Activated CD4-positive, alpha-beta memory T cell treated with anti-CD3 and anti-CD28 coated beads for 36 hours (primary cell): ENCODE data around the gene PEX11B. TPM values are rescaled to one million over a fixed set of nuclear protein-coding genes. Genes with fewer than 3 reads are reported as not detected.
"Not testable (repeated sequence)": the region's sequence is repeated elsewhere in the genome, so short reads cannot be mapped to it uniquely, and the experiment has no call there.

ENCODE experiments used
- CTCF ChIA-PET: fragments of 350-600 bp; sonication (Branson Sonifier 250); formaldehyde crosslinking; loops from one replicate; lab custom pipeline; 2021; ENCODE audit warnings: antibody characterized with exemption, inconsistent platforms; lab: Charles Lee
- POLR2A ChIA-PET: fragments of 350-600 bp; sonication (Branson Sonifier 250); formaldehyde crosslinking; loops from one replicate; lab custom pipeline; 2021; ENCODE audit warnings: antibody characterized with exemption; lab: Charles Lee
- DNase-seq: peaks from one replicate; pipeline ENCODE4 v3.0.0-alpha.2; 2020
- H3K27ac Mint-ChIP-seq: one replicate; pipeline ENCODE4 v1.8.0; 2021; ENCODE audit warnings: mixed read lengths
- H3K27me3 Mint-ChIP-seq: one replicate; pipeline ENCODE4 v1.8.0; 2021; ENCODE audit warnings: mixed read lengths
- H3K36me3 Mint-ChIP-seq: one replicate; pipeline ENCODE4 v1.8.0; 2021; ENCODE audit warnings: mixed read lengths
- H3K4me1 Mint-ChIP-seq: one replicate; pipeline ENCODE4 v1.8.0; 2021; ENCODE audit warnings: low read depth, mixed read lengths
- H3K4me3 Mint-ChIP-seq: one replicate; pipeline ENCODE4 v1.8.0; 2021; ENCODE audit warnings: mild to moderate bottlenecking, mixed read lengths
- H3K9me3 Mint-ChIP-seq: one replicate; pipeline ENCODE4 v1.8.0; 2021; ENCODE audit warnings: mixed read lengths
- intact Hi-C: fragments of 100-400 bp; cut with micrococcal nuclease; formaldehyde crosslinking; loops from one replicate; pipeline ENCODE4 v1.15.1; 2023
- total RNA-seq, 2 experiments: library from RNA; stranded (reverse); gene quantifications; one replicate each; pipeline ENCODE4 v1.2.3, GENCODE V29; 2021

Gene PEX11B
- total RNA-seq, 2 experiments from 2014 or later: 22.8 to 25.6 TPM

DNA sequence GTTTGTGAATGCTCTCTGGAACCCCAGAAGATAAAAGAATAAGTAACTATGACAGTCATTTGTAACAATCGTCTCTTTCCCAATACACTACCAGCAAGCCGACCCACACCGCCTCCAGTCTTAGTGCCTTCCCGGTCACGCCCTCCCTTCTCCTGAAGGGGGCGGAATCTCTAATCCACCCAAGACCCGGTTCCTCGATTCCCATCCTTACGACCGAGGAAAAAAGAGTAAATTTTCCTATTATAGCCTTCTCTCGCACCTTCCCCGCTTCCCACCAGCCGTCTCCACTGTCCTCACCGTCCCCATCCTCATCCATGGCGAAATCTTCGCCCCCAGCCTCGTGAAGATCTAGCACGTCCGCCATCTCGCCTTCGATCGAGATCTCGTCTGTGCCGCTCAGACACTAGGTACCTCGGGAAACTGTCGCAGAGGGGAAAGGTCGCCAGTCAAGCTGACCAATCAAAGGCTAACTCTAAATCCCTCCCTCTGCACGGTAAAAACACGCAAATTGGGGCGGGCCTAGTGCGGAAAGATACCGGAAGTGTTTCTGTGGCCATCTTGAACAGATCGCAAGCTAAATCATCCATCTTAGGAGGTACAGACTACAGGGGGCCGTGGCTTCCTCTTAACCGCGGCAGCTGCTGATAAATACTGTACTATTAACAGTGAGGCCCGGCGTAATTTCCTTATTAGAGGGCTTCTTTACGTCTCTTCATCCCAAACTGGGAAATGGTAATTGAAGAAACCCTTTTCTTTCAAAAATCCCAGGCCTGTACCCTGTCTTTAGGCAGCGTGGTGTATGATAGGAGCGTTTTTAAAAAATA is 8.8 kb upstream of the PEX11B start, which contains the start of gene RBM8A:
Gene RBM8A (minus strand): TSS at position 422 of the 824 bp plus-strand sequence. CDS start 58 bp downstream, at position 364.
- Mint-ChIP-seq H3K27ac (no peak within 1 kb of the TSS), H3K9me3 (no peaks in the 10 kb centered on the region), H3K27me3 (no peaks in the 10 kb centered on the region), H3K4me1 (peaks cover 25% of the 10 kb centered on the region), H3K4me3 (no peak within 1 kb of the TSS), H3K36me3 (peaks cover 8% of the 10 kb centered on the region)
- peak; percentile 97 for DNase-seq
- CTCF ChIA-PET: interaction anchor here (0.7 to 2.5 kb wide), 20 partner anchors 8 to 110 kb away, joined by 3 to 26 read pairs (median 5); partner anchors contain the start of genes ANKRD34A, ITGA10, LIX1L and NUDT17
- POLR2A ChIA-PET: interaction anchor here (0.6 to 2.5 kb wide), 14 partner anchors 8 to 125 kb away, joined by 3 to 62 read pairs (median 9); partner anchors contain the start of genes ANKRD34A, LIX1L, NUDT17 and PEX11B
- intact Hi-C loops: loop anchor here (2.0 kb wide), 3 partner anchors 30 to 80 kb away; partner anchors contain the start of gene PIAS3

GRCh38 chr1:145926686-145927062 is 8.2 kb upstream of the PEX11B start:
- intact Hi-C loops: loop anchor here (1.0 to 2.0 kb wide), 4 partner anchors 8 to 80 kb away; partner anchors contain the start of genes PEX11B and PIAS3
- peak; percentile 74 for DNase-seq
- ChIA-PET POLR2A (interaction anchor here (0.7 to 2.5 kb wide), 12 partner anchors 8 to 125 kb away, joined by 3 to 62 read pairs (median 13); partner anchors contain the start of genes ANKRD34A, LIX1L, NUDT17 and PEX11B), CTCF (interaction anchor here (1.1 to 2.5 kb wide), 12 partner anchors 11 to 111 kb away, joined by 3 to 26 read pairs (median 5); partner anchors contain the start of genes ANKRD34A, LIX1L, NUDT17 and POLR3GL)
- Mint-ChIP-seq H3K4me1 (peaks cover 24% of the 10 kb centered on the region), H3K27me3 (no peaks in the 10 kb centered on the region), H3K4me3 (no peak overlapping the region), H3K27ac (no peak overlapping the region), H3K36me3 (peaks cover 7% of the 10 kb centered on the region), H3K9me3 (no peaks in the 10 kb centered on the region)

DNA sequence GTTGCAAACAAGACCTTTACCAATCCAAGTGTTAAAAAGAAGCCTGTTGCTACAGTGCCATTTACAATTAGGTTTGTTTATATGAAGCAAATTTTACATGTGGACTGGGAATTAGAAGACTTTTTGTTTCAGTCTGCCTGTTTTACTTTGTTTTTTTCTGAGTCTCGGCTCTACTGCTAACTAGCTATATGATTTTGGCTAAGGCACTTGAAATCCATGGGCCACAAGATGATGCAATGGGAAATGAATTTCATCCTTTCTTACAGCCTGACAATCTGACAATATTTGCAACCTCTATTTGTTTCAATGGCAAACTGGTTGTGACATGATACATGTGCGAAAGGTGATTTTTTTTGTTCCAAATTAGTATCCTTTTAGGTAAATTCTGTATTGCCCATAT is 3.7 kb upstream of the PEX11B start:
- H3K4me3 Mint-ChIP-seq: no peak overlapping the region
- no peak overlapping the region for H3K27ac Mint-ChIP-seq
- no peaks in the 10 kb centered on the region for H3K9me3 Mint-ChIP-seq
- DNase-seq: no peak
- ChIA-PET CTCF (interaction anchor here (1.7 kb wide), 1 partner anchor 11 kb away, joined by 5 read pairs; no protein-coding TSS in a partner anchor), POLR2A (no interaction called here)
- no peaks in the 10 kb centered on the region for H3K27me3 Mint-ChIP-seq
- intact Hi-C loops: no loop called here
- H3K36me3 Mint-ChIP-seq: peaks cover 6% of the 10 kb centered on the region
- peaks cover 47% of the 10 kb centered on the region for H3K4me1 Mint-ChIP-seq

GRCh38 chr1:145920297-145920696 is 1.8 kb upstream of the PEX11B start:
- DNase-seq, H3K27ac Mint-ChIP-seq, H3K27me3 Mint-ChIP-seq, intact Hi-C loops, H3K9me3 Mint-ChIP-seq, CTCF ChIA-PET: not testable (repeated sequence)
- Mint-ChIP-seq H3K4me3 (peak overlapping the region; percentile 90), H3K4me1 (peaks cover 45% of the 10 kb centered on the region), H3K36me3 (peaks cover 14% of the 10 kb centered on the region)
- POLR2A ChIA-PET: interaction anchor here (1.2 to 3.3 kb wide), 2 partner anchors 62 to 75 kb away, joined by 3 to 15 read pairs; partner anchors contain the start of gene PIAS3

DNA sequence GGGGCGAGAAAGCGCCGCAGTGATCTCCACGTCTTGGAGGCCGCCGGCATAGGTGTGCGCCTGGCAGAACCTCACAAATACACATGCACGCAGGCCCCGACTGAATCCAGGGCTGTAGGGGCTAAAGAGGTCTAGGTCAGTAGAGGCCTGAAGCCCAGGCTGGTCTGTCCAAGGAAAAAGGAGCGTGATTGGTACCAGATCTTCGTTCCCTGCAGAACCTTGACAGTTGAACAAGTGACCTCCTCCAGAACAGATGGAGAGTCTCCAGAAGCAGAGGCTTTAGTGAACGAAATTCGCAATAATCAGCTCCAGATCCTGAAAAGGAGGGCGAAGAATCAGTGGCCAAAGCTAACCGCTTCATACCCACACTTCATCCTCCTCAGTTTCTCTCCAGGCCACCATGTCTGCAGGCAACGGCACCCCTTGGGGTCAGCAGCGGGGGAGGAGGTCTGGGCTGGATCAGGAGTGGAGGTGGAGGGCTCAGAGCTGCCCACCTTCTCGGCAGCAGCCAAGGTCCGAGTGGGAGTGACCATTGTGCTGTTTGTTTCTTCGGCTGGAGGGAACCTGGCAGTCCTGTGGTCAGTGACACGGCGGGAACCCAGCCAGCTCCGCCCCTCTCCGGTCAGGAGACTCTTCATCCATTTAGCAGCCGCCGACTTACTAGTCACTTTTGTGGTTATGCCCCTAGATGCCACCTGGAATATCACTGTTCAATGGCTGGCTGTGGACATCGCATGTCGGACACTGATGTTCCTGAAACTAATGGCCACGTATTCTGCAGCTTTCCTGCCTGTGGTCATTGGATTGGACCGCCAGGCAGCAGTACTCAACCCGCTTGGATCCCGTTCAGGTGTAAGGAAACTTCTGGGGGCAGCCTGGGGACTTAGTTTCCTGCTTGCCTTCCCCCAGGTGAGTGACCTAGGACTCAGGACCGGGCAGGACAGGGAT is 749 bp upstream of the PEX11B start:
- intact Hi-C loops: loop anchor here (1.0 to 5.0 kb wide), 8 partner anchors 7 to 118 kb away; partner anchors contain the start of genes ANKRD34A, LIX1L, PIAS3 and POLR3GL
- peak overlapping the region; percentile 90 for H3K4me3 Mint-ChIP-seq
- peaks cover 16% of the 10 kb centered on the region for H3K36me3 Mint-ChIP-seq
- CTCF ChIA-PET: interaction anchor here (1.0 to 2.1 kb wide), 8 partner anchors 8 to 92 kb away, joined by 3 to 8 read pairs (median 4); partner anchors contain the start of genes ANKRD34A, ITGA10, LIX1L and NUDT17
- POLR2A ChIA-PET: interaction anchor here (1.2 to 3.3 kb wide), 7 partner anchors 8 to 133 kb away, joined by 3 to 35 read pairs (median 7); partner anchors contain the start of genes ANKRD34A, LIX1L, PIAS3 and POLR3GL
- H3K27me3 Mint-ChIP-seq: no peaks in the 10 kb centered on the region
- no peaks in the 10 kb centered on the region for H3K9me3 Mint-ChIP-seq
- H3K27ac Mint-ChIP-seq: peak overlapping the region; percentile 96
- peaks cover 45% of the 10 kb centered on the region for H3K4me1 Mint-ChIP-seq
- peak; percentile 51 for DNase-seq

DNA sequence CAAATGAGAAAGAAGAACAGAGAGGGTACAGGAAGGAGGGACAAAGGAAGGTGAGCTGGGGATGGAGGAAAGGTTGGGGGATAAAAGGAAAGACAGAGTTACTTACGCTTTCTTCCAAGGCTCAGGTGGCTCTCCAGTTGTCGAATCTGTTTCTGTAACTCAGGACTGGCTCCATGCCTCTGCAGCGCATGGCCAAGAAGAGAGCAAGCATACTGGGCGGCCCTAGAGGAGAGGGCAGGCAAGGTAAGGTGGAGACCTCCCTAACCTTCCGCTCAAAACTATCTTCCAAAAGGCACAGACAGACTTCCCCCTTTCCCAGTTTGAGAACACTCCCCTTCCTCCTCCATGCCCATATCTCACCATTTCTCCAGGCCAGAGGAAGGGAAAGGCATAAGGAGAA is 922 bp downstream of the PEX11B start:
- POLR2A ChIA-PET: interaction anchor here (1.6 to 3.3 kb wide), 4 partner anchors 10 to 134 kb away, joined by 5 to 35 read pairs (median 16); partner anchors contain the start of genes LIX1L, PIAS3 and RBM8A

DNA sequence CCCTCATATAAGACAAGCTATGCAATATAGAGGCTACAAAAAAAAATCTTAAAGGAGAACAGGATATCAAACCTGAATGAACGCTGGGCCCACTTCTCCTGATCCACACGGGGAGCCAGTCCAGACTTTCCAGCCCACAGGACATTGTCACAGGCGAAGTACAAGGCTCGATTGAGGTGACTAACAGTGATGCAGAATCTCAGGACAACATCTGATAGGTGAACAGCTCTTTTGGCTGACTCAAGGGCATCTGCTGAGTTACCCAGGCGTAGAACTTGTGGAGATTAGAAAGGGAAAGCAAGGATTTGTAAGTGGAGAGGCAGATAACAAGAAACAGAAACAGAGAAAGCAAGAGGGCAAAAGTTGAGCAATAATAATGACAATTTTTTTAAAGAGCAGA is 1.8 kb downstream of the PEX11B start:
- H3K27ac Mint-ChIP-seq: peak overlapping the region; percentile 38
- CTCF ChIA-PET: interaction anchor here (0.8 to 1.1 kb wide), 4 partner anchors 11 to 75 kb away, joined by 3 to 4 read pairs (median 3); partner anchors contain the start of gene RBM8A
- intact Hi-C loops: loop anchor here (5.0 kb wide), 2 partner anchors 89 to 121 kb away; no protein-coding TSS in a partner anchor
- no peak for DNase-seq
- peaks cover 45% of the 10 kb centered on the region for H3K4me1 Mint-ChIP-seq
- H3K27me3 Mint-ChIP-seq: no peaks in the 10 kb centered on the region
- no peaks in the 10 kb centered on the region for H3K9me3 Mint-ChIP-seq
- POLR2A ChIA-PET: interaction anchor here (0.6 kb wide), 1 partner anchor 37 kb away, joined by 3 read pairs; no protein-coding TSS in a partner anchor
- H3K36me3 Mint-ChIP-seq: peaks cover 19% of the 10 kb centered on the region
- peak overlapping the region; percentile 60 for H3K4me3 Mint-ChIP-seq

More for the DNA sequence above, 922 bp downstream of the PEX11B start:
- DNase-seq: no peak
- Mint-ChIP-seq H3K4me3 (peak overlapping the region; percentile 90), H3K27ac (peak overlapping the region; percentile 96), H3K36me3 (peaks cover 15% of the 10 kb centered on the region), H3K9me3 (no peaks in the 10 kb centered on the region), H3K4me1 (peaks cover 47% of the 10 kb centered on the region), H3K27me3 (no peaks in the 10 kb centered on the region)
- intact Hi-C loops: loop anchor here (5.0 kb wide), 2 partner anchors 90 to 120 kb away; no protein-coding TSS in a partner anchor
- CTCF ChIA-PET: interaction anchor here (2.1 kb wide), 1 partner anchor 41 kb away, joined by 7 read pairs; the partner anchor contains the start of gene LIX1L

DNA sequence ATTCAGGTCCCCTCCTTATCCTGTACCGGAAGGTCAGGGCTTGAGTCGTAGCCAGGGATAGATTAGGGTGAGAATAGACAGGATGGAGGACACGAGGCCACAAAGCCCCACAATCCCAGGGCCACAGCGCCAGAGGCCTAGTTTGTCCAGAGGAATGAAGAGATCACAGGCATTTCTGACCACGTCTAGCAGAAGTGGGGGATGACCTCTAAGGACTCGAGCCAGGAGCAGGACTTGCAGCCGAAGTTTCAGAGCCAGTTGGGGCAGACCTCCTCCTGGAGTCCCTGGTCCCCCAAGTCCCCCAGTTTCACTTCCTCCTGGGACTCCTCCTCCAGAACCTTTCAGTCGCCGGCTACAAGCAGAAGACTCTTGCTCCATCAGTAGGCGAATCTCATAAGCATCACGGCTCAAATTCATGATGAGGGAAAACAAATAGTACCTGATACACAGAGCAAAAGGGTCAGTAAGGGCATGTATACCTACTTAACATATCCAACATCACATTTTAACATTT is 6.3 kb downstream of the PEX11B start:
- Mint-ChIP-seq H3K4me1 (peaks cover 17% of the 10 kb centered on the region), H3K27ac (no peak overlapping the region), H3K9me3 (no peaks in the 10 kb centered on the region), H3K27me3 (no peaks in the 10 kb centered on the region), H3K4me3 (no peak overlapping the region), H3K36me3 (peaks cover 25% of the 10 kb centered on the region)
- POLR2A ChIA-PET: no interaction called here
- intact Hi-C loops: no loop called here
- CTCF ChIA-PET: interaction anchor here (5.0 to 9.7 kb wide), 2 partner anchors 20 to 66 kb away, joined by 34 to 97 read pairs; partner anchors contain the start of gene NUDT17
- DNase-seq: no peak

DNA sequence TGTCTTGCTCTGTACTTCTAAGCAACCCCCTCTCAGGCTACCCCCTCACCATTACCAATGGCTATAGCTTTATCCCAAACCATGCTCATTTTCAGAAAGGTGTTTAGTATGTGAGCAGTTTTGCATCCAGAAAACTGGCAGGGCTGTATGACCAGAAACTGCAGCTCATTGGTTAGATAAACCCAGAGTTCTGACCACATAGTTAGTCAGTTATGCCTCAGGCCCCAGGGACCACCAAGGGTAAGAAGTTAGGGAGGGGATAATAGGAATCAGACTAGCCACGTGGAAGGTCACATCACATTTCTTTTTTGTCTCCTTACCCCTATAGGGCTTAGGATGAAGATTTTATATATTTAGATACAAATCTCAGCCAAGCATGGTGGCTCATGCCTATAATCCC is 9.9 kb downstream of the PEX11B start:
- intact Hi-C loops: no loop called here
- Mint-ChIP-seq H3K4me3 (no peak overlapping the region), H3K36me3 (peaks cover 14% of the 10 kb centered on the region), H3K27ac (no peak overlapping the region), H3K9me3 (no peaks in the 10 kb centered on the region), H3K27me3 (no peaks in the 10 kb centered on the region), H3K4me1 (peaks cover 6% of the 10 kb centered on the region)
- POLR2A ChIA-PET: no interaction called here
- CTCF ChIA-PET: interaction anchor here (1.5 to 9.7 kb wide), 4 partner anchors 16 to 62 kb away, joined by 6 to 97 read pairs (median 25); partner anchors contain the start of genes NUDT17, PIAS3 and RBM8A
- no peak for DNase-seq

GRCh38 chr1:145906954-145907753 is 11.4 kb downstream of the PEX11B start:
- DNase-seq: no peak
- Mint-ChIP-seq H3K36me3 (peaks cover 10% of the 10 kb centered on the region), H3K4me1 (peaks cover 2% of the 10 kb centered on the region), H3K4me3 (no peak overlapping the region), H3K27me3 (no peaks in the 10 kb centered on the region), H3K9me3 (no peaks in the 10 kb centered on the region), H3K27ac (no peak overlapping the region)
- ChIA-PET POLR2A (no interaction called here), CTCF (interaction anchor here (1.2 to 9.7 kb wide), 4 partner anchors 15 to 72 kb away, joined by 4 to 97 read pairs (median 25); partner anchors contain the start of genes NUDT17 and PIAS3)
- intact Hi-C loops: no loop called here
